SJSA1 (cell line): ENCODE results near the gene RASA3. TPM values are rescaled to one million over a fixed set of nuclear protein-coding genes. Genes with fewer than 3 reads are reported as not detected.

ENCODE experiments used
- DNase-seq, 2 experiments: peaks; one replicate each; pipeline ENCODE4 v3.0.0-alpha.2; 2015 to 2020; ENCODE audit warnings: low spot score in 2 of 2, low read depth in 1 of 2
- H3K27ac ChIP-seq: fragments of 250-450 bp; sonication (Bioruptor Pico); 2 replicates; pipeline ENCODE4 v1.5.1; 2020; ENCODE audit warnings: mild to moderate bottlenecking, moderate library complexity
- H3K27me3 ChIP-seq: fragments of 250-450 bp; sonication (Bioruptor Pico); replicated peaks from 2 replicates; pipeline ENCODE4 v1.5.1; 2020; ENCODE audit warnings: mild to moderate bottlenecking, moderate library complexity
- H3K36me3 ChIP-seq: fragments of 250-450 bp; sonication (Bioruptor Pico); 2 replicates; pipeline ENCODE4 v1.5.1; 2020; ENCODE audit warnings: mild to moderate bottlenecking
- H3K4me1 ChIP-seq: fragments of 250-450 bp; sonication (Bioruptor Pico); replicated peaks from 2 replicates; pipeline ENCODE4 v1.6.1; 2021; ENCODE audit warnings: mild to moderate bottlenecking
- H3K4me3 ChIP-seq: fragments of 250-450 bp; sonication (Bioruptor Pico); 2 replicates; pipeline ENCODE4 v1.5.1; 2020; ENCODE audit warnings: mild to moderate bottlenecking
- H3K9me3 ChIP-seq: fragments of 250-450 bp; sonication (Bioruptor Pico); replicated peaks from 2 replicates; pipeline ENCODE4 v1.5.1; 2020; ENCODE audit warnings: mild to moderate bottlenecking
- total RNA-seq: library from RNA; depleted of rRNA; stranded (reverse); fragments of >200 nt; shearing (Covaris generic); gene quantifications from 2 replicates; pipeline ENCODE4 v1.2.3, GENCODE V29; 2014

RASA3 gene
- total RNA-seq, 1 experiment from 2014 or later, result 19.8 TPM

- Histone ChIP-seq H3K4me3 (no peak overlapping the region), H3K9me3 (no peaks in the 10 kb centered on the region), H3K27me3 (no peaks in the 10 kb centered on the region), H3K4me1 (no peaks in the 10 kb centered on the region), H3K27ac (no peak overlapping the region), H3K36me3 (peaks cover 50% of the 10 kb centered on the region)
- DNase-seq, result no peak
Measured at GRCh38 chr13:114012921-114013320, 119.5 kb downstream of the RASA3 start.

GRCh38 chr13:114012141-114012540, 120.3 kb downstream of the RASA3 start:
- Histone ChIP-seq H3K4me1 (no peaks in the 10 kb centered on the region), H3K27ac (no peak overlapping the region), H3K4me3 (no peak overlapping the region), H3K9me3 (no peaks in the 10 kb centered on the region), H3K36me3 (peaks cover 47% of the 10 kb centered on the region), H3K27me3 (no peaks in the 10 kb centered on the region)
- no peak for DNase-seq

- Histone ChIP-seq H3K4me3 (no peak overlapping the region), H3K27ac (no peak overlapping the region), H3K36me3 (peaks cover 38% of the 10 kb centered on the region), H3K9me3 (no peaks in the 10 kb centered on the region), H3K4me1 (no peaks in the 10 kb centered on the region), H3K27me3 (no peaks in the 10 kb centered on the region)
- no peak for DNase-seq
Measured at GRCh38 chr13:114011226-114011625, 121.2 kb downstream of the RASA3 start.

GRCh38 chr13:114010401-114011101, 121.9 kb downstream of the RASA3 start:
- Histone ChIP-seq H3K9me3 (no peaks in the 10 kb centered on the region), H3K36me3 (peaks cover 31% of the 10 kb centered on the region), H3K4me1 (no peaks in the 10 kb centered on the region), H3K4me3 (no peak overlapping the region), H3K27ac (no peak overlapping the region), H3K27me3 (no peaks in the 10 kb centered on the region)
- DNase-seq, result no peak

GRCh38 chr13:114009590-114010400, 122.6 kb downstream of the RASA3 start:
- H3K27ac ChIP-seq, result no peak overlapping the region
- no peaks in the 10 kb centered on the region for H3K27me3 ChIP-seq
- H3K4me3 ChIP-seq, result no peak overlapping the region
- H3K9me3 ChIP-seq, result no peaks in the 10 kb centered on the region
- DNase-seq, result no peak
- peaks cover 5% of the 10 kb centered on the region; the same call in 1 of the 2 replicates for H3K4me1 ChIP-seq
- peaks cover 24% of the 10 kb centered on the region for H3K36me3 ChIP-seq

GRCh38 chr13:114008964-114009589, 123.3 kb downstream of the RASA3 start:
- peaks cover 17% of the 10 kb centered on the region for H3K36me3 ChIP-seq
- H3K9me3 ChIP-seq, result no peaks in the 10 kb centered on the region
- no peak for DNase-seq
- peaks cover 7% of the 10 kb centered on the region; the same call in 1 of the 2 replicates for H3K4me1 ChIP-seq
- no peak overlapping the region for H3K27ac ChIP-seq
- H3K27me3 ChIP-seq, result no peaks in the 10 kb centered on the region
- H3K4me3 ChIP-seq, result no peak overlapping the region

- peaks cover 24% of the 10 kb centered on the region for H3K36me3 ChIP-seq
- H3K27ac ChIP-seq, result no peak overlapping the region
- no peaks in the 10 kb centered on the region for H3K9me3 ChIP-seq
- no peak for DNase-seq
- no peak overlapping the region for H3K4me3 ChIP-seq
- peaks cover 7% of the 10 kb centered on the region; the same call in 1 of the 2 replicates for H3K4me1 ChIP-seq
- H3K27me3 ChIP-seq, result no peaks in the 10 kb centered on the region
Measured at GRCh38 chr13:114007566-114007965, 124.9 kb downstream of the RASA3 start.

- Histone ChIP-seq H3K36me3 (peaks cover 24% of the 10 kb centered on the region), H3K27me3 (no peaks in the 10 kb centered on the region), H3K4me1 (peaks cover 7% of the 10 kb centered on the region; the same call in 1 of the 2 replicates), H3K27ac (no peak overlapping the region), H3K9me3 (no peaks in the 10 kb centered on the region), H3K4me3 (no peak overlapping the region)
- DNase-seq, result no peak
Measured at GRCh38 chr13:114005206-114005724, 127.2 kb downstream of the RASA3 start.

GRCh38 chr13:114004420-114005205, 127.8 kb downstream of the RASA3 start:
- no peak for DNase-seq
- Histone ChIP-seq H3K9me3 (no peaks in the 10 kb centered on the region), H3K36me3 (peaks cover 18% of the 10 kb centered on the region), H3K4me1 (peaks cover 7% of the 10 kb centered on the region; the same call in 1 of the 2 replicates), H3K27me3 (no peaks in the 10 kb centered on the region), H3K27ac (no peak overlapping the region), H3K4me3 (no peak overlapping the region)

- peaks cover 24% of the 10 kb centered on the region for H3K36me3 ChIP-seq
- H3K27me3 ChIP-seq, result no peaks in the 10 kb centered on the region
- H3K27ac ChIP-seq, result no peak overlapping the region
- no peak overlapping the region for H3K4me3 ChIP-seq
- H3K4me1 ChIP-seq, result peaks cover 15% of the 10 kb centered on the region
- DNase-seq, result no peak
- no peaks in the 10 kb centered on the region for H3K9me3 ChIP-seq
Measured at GRCh38 chr13:114002771-114003321, 129.6 kb downstream of the RASA3 start.

GRCh38 chr13:114002009-114002544, 130.3 kb downstream of the RASA3 start:
- no peak for DNase-seq
- H3K4me3 ChIP-seq, result no peak overlapping the region

GRCh38 chr13:114001331-114002008, 131.0 kb downstream of the RASA3 start:
- Histone ChIP-seq H3K27me3 (no peaks in the 10 kb centered on the region), H3K4me1 (peaks cover 15% of the 10 kb centered on the region), H3K36me3 (peaks cover 32% of the 10 kb centered on the region), H3K4me3 (no peak overlapping the region), H3K27ac (no peak overlapping the region), H3K9me3 (no peaks in the 10 kb centered on the region)
- DNase-seq, result no peak

More at GRCh38 chr13:114002009-114002544, 130.3 kb downstream of the RASA3 start:
- H3K27me3 ChIP-seq, result no peaks in the 10 kb centered on the region
- H3K4me1 ChIP-seq, result peaks cover 15% of the 10 kb centered on the region
- H3K36me3 ChIP-seq, result peaks cover 26% of the 10 kb centered on the region
- no peak overlapping the region for H3K27ac ChIP-seq
- H3K9me3 ChIP-seq, result no peaks in the 10 kb centered on the region
